Stimulated activated CD4-positive, alpha-beta T cell treated with anti-CD3 and anti-CD28 coated beads, Interleukin-4, amount 100 ng/mL, for 1 hour (primary cell): ENCODE measurements around the gene GSE1.
"Not testable (repeated sequence)": the region's sequence is repeated elsewhere in the genome, so short reads cannot be mapped to it uniquely, and the experiment has no call there.

Experiments
- DNase-seq: peaks from one replicate; pipeline ENCODE4 v3.0.0-alpha.2; 2020

Gene GSE1

DNA sequence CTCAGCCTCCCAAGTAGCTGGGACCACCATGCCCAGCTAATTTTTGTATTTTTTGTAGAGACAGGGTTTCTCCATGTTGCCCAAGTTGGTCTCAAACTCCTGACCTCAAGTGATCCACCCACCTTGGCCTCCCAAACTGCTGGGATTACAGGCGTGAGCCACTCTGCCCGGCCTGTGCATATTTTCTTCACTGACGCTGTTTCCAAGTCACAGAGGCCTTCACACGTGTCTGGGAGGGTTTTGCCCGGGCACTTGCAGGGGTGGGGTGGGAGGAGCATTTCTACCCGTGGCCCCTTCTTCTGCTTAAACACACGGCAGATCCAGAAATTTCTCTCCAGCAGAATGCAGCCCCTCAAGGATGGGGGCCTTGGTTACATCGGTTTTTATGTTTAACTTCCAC lies 20.8 kb upstream of the GSE1 start:
- not testable (repeated sequence) for DNase-seq

- DNase-seq = no peak
Observed at GRCh38 chr16:85592700-85593493, 20.2 kb upstream of the GSE1 start.

DNA sequence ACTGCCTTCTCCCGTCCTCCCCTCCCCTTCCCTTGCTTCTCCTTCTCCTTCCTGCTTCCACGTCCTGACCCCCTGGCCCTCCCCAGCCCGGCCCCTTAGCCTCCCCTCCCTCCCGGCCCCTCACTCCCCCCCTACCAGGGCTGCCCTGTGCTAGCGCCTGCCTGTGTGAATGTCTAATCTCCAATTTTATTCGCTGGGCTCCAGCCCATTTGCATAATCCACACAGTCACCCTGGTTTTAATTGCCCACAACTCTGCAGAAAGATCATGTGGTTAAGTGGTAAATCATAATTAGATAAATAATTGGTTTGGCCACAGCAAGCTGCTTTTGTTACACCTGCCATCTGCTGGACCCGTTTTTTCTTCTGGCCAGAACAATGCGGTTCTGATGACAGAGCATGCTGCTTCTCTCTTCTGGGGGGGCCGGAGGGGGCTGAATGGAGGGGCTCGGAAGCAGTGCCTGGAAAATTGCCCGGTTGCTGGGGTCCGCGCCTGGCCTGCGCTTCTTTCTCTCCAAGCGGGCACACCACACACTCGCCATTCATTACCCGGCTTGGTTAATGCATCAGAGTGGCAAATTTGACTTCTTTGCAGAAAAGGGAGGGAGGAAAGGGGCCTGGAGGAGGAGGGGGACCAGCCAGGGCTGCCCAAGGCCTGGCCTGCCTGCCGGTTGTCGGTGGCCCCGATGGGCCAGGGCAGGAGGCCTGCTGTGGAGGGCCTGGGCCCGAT lies 19.5 kb upstream of the GSE1 start:
- no peak for DNase-seq

GRCh38 chr16:85594273-85594977 lies 18.7 kb upstream of the GSE1 start:
- DNase-seq = no peak

- DNase-seq = no peak
Observed at GRCh38 chr16:85594978-85595661, 18.0 kb upstream of the GSE1 start.

- DNase-seq = no peak
Observed at GRCh38 chr16:85595812-85596502, 17.2 kb upstream of the GSE1 start.

DNA sequence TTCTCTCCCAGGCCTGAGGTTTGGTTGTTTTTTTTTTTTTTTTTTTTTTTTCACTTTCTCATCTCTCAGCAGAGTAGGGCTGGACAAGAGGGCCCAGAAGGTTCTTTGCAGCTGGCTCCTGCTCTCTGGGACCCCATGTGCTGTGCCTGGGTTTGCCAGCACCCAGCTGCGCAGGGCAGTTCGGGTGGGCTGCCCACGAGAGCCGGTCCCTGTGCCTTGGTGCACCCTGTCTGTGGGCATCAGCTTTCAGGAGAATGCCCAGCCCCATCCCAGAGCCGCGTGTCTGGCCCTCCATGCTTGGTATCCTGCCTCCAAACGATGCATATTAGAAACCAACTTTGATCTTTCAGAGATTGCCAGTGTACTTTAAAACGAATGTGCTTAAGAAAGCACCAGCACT lies 15.0 kb upstream of the GSE1 start:
- DNase-seq = no peak

DNA sequence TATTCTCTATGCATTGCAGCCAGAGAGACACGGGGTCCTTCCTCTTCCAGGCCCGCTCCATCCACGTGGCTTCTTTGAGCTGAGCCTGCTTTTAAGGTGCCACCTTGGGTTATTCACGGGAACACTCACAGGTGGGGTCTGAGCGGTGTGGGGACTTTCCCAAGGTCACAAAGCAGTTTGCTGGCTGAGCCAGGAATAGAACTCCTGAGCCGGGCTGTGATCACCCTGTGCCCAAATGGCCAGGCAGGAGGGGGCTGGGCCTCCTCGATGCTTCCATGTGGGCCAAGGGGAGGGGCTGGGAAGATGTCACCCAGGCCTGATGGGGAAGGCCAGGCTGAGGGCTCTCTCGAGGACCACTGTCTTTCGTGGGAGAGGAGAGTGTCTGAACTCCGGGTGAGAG lies 13.0 kb upstream of the GSE1 start:
- no peak for DNase-seq

DNA sequence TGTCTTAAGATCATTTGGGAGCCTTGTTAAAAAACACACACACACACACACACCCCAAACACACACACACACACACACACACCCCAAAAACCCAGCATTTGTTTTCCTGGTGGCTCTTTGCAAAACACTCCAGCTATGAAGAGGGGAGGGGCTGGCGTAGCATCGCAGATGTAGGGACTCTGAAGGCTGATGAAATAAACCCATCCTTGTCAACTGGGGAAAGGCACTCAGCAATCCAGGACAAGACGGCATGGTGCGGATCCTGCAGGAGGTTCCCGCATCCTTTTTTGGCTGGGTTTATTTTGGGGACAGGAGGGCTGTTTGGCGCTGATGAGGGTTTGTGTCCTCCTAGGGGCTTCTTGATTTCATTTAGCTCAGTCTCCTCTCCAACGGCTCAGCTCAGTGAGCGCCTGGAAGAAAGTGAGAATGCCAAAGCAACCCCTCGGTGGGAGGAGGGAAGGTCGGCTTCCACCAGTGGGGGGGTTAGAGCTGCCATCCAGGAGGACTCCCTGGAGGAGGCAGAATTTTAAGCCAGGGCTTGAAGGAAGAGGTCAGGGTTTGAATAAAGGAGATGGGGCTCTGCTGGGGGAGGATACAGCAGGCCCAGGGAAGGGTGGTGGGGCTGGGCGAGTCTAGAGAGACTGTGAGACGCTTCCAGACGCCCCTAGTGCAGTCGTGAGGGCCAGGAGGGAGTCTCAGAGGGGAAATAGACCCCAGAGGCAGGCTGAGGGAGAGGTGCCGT lies 12.4 kb upstream of the GSE1 start:
- no peak for DNase-seq

GRCh38 chr16:85601272-85601639 lies 11.9 kb upstream of the GSE1 start:
- DNase-seq = no peak

GRCh38 chr16:85601730-85602401 lies 11.3 kb upstream of the GSE1 start:
- DNase-seq = no peak

- no peak for DNase-seq
Observed at GRCh38 chr16:85602402-85603202, 10.5 kb upstream of the GSE1 start.

DNA sequence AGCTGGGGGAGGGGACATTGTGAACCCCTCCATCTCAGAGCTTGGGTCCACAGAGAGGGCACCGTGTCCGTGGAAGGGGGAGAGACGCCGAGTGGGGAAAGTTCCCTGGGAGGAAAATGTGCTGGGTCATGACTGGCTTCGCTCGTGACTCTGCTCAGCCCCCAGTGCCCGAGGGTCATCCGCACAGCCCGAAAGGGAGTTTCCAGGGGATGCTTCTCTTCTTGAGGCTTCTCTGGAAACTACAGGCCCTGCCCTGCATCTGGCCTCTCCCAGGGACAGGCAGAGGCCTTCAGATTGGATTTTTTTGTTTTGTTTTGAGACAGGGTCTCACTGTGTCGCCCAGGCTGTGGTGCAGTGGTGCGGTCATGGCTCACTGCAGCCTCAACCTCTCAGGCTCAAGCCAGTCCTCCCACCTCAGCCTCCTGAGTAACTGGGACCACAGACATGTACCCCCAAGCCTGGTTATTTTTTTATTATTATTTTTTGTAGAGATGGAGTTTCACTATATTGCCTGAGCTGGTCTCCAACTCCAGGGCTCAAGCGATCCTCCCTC lies 9.8 kb upstream of the GSE1 start:
- DNase-seq = no peak

- DNase-seq = no peak
Observed at GRCh38 chr16:85604145-85604705, 8.9 kb upstream of the GSE1 start.

GRCh38 chr16:85605051-85605911 lies 7.8 kb upstream of the GSE1 start:
- no peak for DNase-seq

GRCh38 chr16:85605912-85606841 lies 6.9 kb upstream of the GSE1 start:
- no peak for DNase-seq

GRCh38 chr16:85606904-85607303 lies 6.2 kb upstream of the GSE1 start:
- no peak for DNase-seq

DNA sequence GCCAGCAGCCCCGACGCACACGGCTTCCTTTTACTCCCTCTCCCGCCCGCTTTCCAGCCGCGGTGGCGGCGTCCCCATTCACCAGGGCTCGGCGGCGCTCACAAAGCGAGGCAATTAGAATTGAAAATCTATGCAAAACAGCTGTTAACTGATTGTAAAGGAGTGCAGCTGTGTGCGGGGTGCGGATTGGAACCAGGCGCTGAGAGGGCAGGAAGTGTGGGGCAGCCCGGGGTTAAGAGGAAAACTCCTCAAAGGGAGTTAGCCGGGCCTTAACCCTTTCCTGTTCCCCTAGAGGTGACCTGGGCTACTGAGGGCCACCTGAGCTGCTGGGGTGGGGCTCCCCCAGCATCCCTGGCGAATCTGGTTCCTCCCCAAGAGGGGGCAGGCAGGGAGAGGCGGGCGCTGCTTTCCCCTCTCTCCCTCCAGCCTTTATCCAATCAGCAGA lies 5.8 kb upstream of the GSE1 start:
- no peak for DNase-seq
